Kidney (tissue), 14 donors: ENCODE measurements around the gene RGS3. TPM values are rescaled to one million over a fixed set of nuclear protein-coding genes. Genes with fewer than 3 reads are reported as not detected.

Experiments
- DNase-seq, 5 donors: peaks; one replicate each; pipeline ENCODE4 v3.0.0-alpha.2; 2013 to 2020
- FAIRE-seq: peaks from 2 replicates; lab custom pipeline; 2012; peaks lifted over from hg19 to GRCh38; lab: Jason Lieb, UNC
- H3K27ac ChIP-seq, 2 donors: one replicate each; pipeline ENCODE4 v1.7.0; 2013; ENCODE audit warnings: low read depth in 2 of 2, low read length in 2 of 2, inconsistent platforms in 1 of 2
- H3K27me3 ChIP-seq: one replicate; pipeline ENCODE4 v1.7.1; 2013; ENCODE audit warnings: low read length, inconsistent platforms; ENCODE audit not compliant: control insufficient read depth, insufficient read depth
- H3K36me3 ChIP-seq, 3 donors: one replicate each; pipeline versions ENCODE4 v1.7.0 to v1.7.1; 2013; ENCODE audit warnings: low read length in 3 of 3, control low read depth in 1 of 3, inconsistent platforms in 1 of 3; ENCODE audit not compliant: insufficient read depth in 3 of 3, control insufficient read depth in 2 of 3
- H3K4me1 ChIP-seq, 3 donors: one replicate each; pipeline versions ENCODE4 v1.7.0 to v1.7.1; 2013; ENCODE audit warnings: low read length in 3 of 3, inconsistent platforms in 1 of 3, low read depth in 1 of 3; ENCODE audit not compliant: control insufficient read depth in 2 of 3, insufficient read depth in 2 of 3
- H3K4me3 ChIP-seq, 3 donors: one replicate each; pipeline versions ENCODE4 v1.7.0 to v1.8.1; 2013; ENCODE audit warnings: low read length in 3 of 3, control low read depth in 1 of 3, inconsistent platforms in 1 of 3
- H3K9ac ChIP-seq, 3 donors: one replicate each; pipeline versions ENCODE4 v1.7.0 to v1.7.1; 2013; ENCODE audit warnings: low read length in 3 of 3, control low read depth in 1 of 3, inconsistent platforms in 1 of 3
- H3K9me3 ChIP-seq, 3 donors: one replicate each; pipeline versions ENCODE4 v1.7.0 to v1.7.1; 2013; ENCODE audit warnings: low read length in 3 of 3, control low read depth in 1 of 3, inconsistent platforms in 1 of 3; ENCODE audit not compliant: control insufficient read depth in 2 of 3, insufficient read depth in 1 of 3
- CTCF ChIP-seq: IDR thresholded peaks from 3 replicates; pipeline ENCODE4 v1.5.1; 2012; ENCODE audit warnings: mild to moderate bottlenecking, moderate library complexity, borderline replicate concordance; ENCODE audit not compliant: insufficient read depth; ENCODE audit errors: extremely low read depth
- intact Hi-C: fragments of 100-400 bp; cut with DNase I; formaldehyde crosslinking; loops from one replicate; pipeline ENCODE4 v1.11.1; 2022
- polyA plus RNA-seq: library from polyadenylated mRNA; stranded (reverse); fragments of 350-450 nt; fragmentation: Illumina TruSeq; extraction: RNeasy Lipid Tissue Mini Kit (QIAGEN cat#74804); gene quantifications from one replicate; pipeline ENCODE4 v1.2.3, GENCODE V29; 2014; ENCODE audit warnings: low read depth, low replicate concordance; ENCODE audit not compliant: insufficient read depth
- total RNA-seq: library from RNA; stranded (reverse); fragmentation: NEBNext Ultra II Directional; extraction: Animal tissue kit (Norgen Biotek cat#: 25700); gene quantifications from one replicate; pipeline ENCODE4 v1.2.1, GENCODE V29; 2021
- donor health status: control.
- donor health status: control.
- donor health status: control.
- donor health status: control.
- donor health status: control.
- donor health status: DM: yes; HTN: yes; CAD: no.
- donor health status: Normal renal cell carcinoma (clear cell type).

RGS3 gene
- total and polyA plus RNA-seq, 2 donors from 2014 or later = 114 to 137 TPM

DNA sequence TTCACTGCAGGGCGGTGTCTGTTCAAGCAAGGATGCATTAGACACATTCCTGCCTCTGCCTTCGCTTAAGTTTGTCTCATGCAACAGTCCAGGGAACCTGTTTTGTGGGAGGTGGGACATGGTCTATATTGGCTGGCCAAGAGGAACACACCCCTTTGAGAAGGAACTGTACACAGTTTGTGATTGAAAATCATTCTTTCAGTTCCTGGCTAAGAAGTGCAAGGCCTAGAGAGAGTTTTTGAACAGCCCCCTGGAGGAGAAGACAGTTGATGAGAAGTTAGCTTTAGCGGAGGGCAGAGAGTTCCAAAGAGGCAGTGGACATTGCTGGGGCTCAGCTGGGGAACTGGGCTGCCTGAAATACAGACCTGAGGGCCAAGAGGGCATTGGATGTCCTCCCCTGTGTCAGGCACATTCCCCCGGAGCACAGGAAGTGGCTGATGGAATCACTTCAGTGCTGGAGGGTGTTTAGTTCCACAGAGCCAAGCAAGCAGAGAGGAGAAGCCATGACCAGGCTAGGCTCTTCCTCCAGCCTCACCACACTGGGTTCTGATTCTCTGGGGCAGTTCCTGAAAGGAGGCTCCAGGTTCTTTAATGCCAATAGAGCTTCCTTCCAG is 66.6 kb downstream of the RGS3 start:
- Histone ChIP-seq H3K4me3 (no peak overlapping the region), H3K27me3 (no peaks in the 10 kb centered on the region), H3K4me1 (peaks cover 0 to 20% (median 7%) of the 10 kb centered on the region in 3 donors), H3K9ac (no peak overlapping the region), H3K9me3 (no peaks in the 10 kb centered on the region), H3K36me3 (peaks cover 0 to 25% (median 16%) of the 10 kb centered on the region in 3 donors), H3K27ac (no peak overlapping the region)
- FAIRE-seq (no peak), DNase-seq (no peak)
- intact Hi-C loops = no loop called here
- no peak for TF ChIP-seq CTCF

DNA sequence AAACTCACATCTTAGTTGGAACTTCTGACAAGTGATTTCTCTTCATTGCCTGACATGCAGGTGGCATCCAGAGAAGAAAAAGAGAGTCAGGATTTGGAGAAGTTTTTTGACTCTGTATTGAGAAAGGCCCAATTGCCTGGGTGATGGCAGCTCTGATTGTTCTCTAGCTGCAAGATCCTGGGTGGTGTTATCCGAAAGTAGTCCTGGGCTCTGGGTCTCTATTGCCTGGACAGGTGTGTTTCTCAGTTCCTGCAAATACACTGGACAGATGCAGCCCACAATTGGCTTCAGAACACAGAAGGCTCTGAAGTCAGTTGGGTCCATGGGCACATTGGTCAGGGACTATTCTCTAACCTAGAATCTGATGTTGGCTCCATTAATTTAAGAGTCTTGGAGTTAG is 67.4 kb downstream of the RGS3 start:
- no peak overlapping the region for H3K9ac ChIP-seq
- H3K4me3 ChIP-seq = no peak overlapping the region
- no peaks in the 10 kb centered on the region for H3K27me3 ChIP-seq
- intact Hi-C loops = no loop called here
- no peak for TF ChIP-seq CTCF
- H3K27ac ChIP-seq = no peak overlapping the region
- FAIRE-seq (no peak), DNase-seq (no peak)
- peaks cover 0 to 15% (median 7%) of the 10 kb centered on the region in 3 donors for H3K4me1 ChIP-seq
- H3K36me3 ChIP-seq = peaks cover 0 to 29% (median 16%) of the 10 kb centered on the region in 3 donors
- no peaks in the 10 kb centered on the region for H3K9me3 ChIP-seq

DNA sequence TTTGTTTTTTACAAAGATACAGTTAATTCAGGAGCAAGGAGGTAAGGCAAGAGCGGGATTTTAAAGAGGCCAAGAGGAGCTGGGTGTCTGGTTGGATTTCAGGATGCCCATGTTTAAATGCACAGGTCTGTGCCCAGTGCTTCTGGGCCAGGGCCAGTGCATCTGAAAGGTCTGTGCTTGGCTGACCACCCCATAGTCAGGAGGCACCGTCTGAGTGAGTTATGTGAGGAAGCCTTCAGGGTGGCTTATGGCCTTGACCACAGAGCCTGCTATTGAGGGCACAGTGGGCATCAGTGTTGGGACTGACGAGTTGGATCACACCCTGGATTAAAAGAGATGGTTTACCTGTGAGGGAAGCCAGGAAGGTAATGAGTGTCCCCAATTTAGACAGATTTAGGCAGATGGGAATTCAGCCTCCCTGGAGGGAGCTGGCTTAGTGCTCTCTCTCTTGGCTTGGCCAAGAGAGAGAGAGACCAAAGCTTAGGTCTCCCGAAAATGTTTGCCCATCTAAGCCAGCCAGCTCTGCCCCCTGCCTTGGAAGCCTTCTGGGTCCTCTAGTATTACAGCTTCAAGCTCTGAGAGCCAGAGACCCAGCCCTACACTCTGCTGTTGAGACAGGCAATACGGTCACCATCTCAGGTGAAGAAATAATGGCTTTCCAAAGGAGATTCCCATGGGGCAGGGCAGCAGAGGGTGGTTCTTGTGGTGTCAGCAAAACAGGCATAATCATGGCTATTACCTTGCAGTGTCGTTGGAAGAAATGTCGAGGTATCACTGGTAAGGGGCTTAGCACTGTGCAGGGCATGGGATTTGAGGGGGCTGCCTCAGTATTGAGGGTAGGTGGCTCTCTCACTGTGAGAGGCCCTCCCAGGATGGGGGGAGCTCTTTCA is 68.6 kb downstream of the RGS3 start:
- no peaks in the 10 kb centered on the region for H3K27me3 ChIP-seq
- H3K36me3 ChIP-seq = peaks cover 0 to 38% (median 18%) of the 10 kb centered on the region in 3 donors
- peaks cover 0 to 18% (median 0%) of the 10 kb centered on the region in 3 donors for H3K4me1 ChIP-seq
- no peak for DNase-seq
- intact Hi-C loops = no loop called here
- no peak overlapping the region for H3K4me3 ChIP-seq
- H3K9me3 ChIP-seq = no peaks in the 10 kb centered on the region
- TF ChIP-seq CTCF = no peak
- H3K27ac ChIP-seq = no peak overlapping the region
- no peak overlapping the region for H3K9ac ChIP-seq
- no peak for FAIRE-seq
